ENCODE measurements around the gene RSKR. TPM values are rescaled to one million over a fixed set of nuclear protein-coding genes. Genes with fewer than 3 reads are reported as not detected.
A peak's percentile ranks its signal among the peaks of the same experiment; 100 is the strongest.

The RSKR gene
- total and polyA plus RNA-seq, 2 donors (not counting 1 experiment from before 2014, with no cell fraction given) = 20.3 to 31.9 TPM

DNA sequence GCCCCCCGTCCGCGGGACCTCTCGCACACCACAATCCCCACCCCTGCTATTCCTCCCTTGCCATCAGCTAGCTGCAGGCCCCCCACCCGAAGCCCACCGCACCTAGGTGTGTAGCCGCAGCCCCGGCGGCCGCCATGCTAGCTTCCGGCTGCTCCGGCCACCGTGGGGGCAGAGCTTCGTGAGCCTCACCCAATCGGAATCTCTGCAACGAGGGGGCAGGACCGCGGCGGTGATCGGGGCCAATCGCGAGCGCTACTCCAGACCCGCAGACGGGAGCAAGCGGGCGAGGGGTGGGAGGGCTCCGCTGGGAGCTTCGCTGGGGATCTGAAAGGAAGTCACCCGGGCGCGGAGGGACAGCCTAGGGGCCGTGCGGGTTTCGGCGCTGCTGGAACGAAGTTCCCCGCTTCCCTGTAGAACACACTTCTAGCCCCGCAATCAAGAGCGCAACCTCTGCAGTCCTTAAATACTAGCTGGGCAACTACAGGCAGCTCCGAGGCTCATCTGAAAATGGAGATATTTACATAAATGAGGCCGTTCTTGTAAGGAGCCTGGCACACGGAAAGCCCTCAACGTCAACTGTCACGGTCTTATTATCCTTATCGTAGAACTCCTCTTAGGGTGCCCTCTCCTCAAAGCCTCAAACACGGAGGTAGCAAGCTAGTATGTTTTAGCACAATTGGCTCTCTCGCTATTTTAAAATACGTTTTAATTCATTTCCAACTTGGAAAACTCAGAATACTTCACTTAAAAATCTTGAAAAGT, 42.4 kb downstream of the RSKR start, which contains the start of gene PIGS:
Gene PIGS (minus strand): TSS at position 164 of the 762 bp plus-strand sequence. CDS start 28 bp downstream, at position 136.
- POLR2A ChIA-PET = interaction anchor here (0.6 to 2.3 kb wide), 7 partner anchors 20 to 380 kb away, joined by 3 to 14 read pairs (median 6); partner anchors contain the start of genes BLTP2, PHF12 and UNC119

More for the DNA sequence above, 42.4 kb downstream of the RSKR start, which contains the start of gene PIGS:
- peaks cover 13% of the 10 kb centered on the region for H4K20me1 ChIP-seq (ENCODE audit: control insufficient read depth, insufficient read depth, low read length, poor library complexity, severe bottlenecking)
- peak within 1 kb of the TSS; percentile 95 for H2AFZ ChIP-seq (ENCODE audit: insufficient read depth, low read depth, low read length, poor library complexity, severe bottlenecking)
- peak within 1 kb of the TSS; percentile 87 for H3K4me2 ChIP-seq (replicated peaks; ENCODE audit: low read depth, low read length, poor library complexity, severe bottlenecking)
- no peaks in the 10 kb centered on the region for H3K27me3 ChIP-seq (replicated peaks in 1 of 4; ENCODE audit: control extremely low read depth in 1 of 4, control insufficient read depth in 3 of 4, insufficient read depth in 4 of 4, low read length in 3 of 4)
- ATAC-seq (ENCODE audit: low read depth) (peak; percentile 96), DNase-seq (peak; percentile 92)
- peaks cover 0 to 6% of the 10 kb centered on the region in 2 experiments for H3K36me3 ChIP-seq (replicated peaks in 1 of 2; ENCODE audit: control extremely low read depth in 1 of 2, control insufficient read depth in 1 of 2, extremely low read depth in 1 of 2, insufficient read depth in 2 of 2, low read length in 1 of 2)
- no peak for TF ChIP-seq EZH2 (IDR thresholded peaks at IDR 0.05; ENCODE audit: borderline replicate concordance, insufficient read depth, low read depth, low read length, poor library complexity, severe bottlenecking)
- TF ChIP-seq, protein P1, sequence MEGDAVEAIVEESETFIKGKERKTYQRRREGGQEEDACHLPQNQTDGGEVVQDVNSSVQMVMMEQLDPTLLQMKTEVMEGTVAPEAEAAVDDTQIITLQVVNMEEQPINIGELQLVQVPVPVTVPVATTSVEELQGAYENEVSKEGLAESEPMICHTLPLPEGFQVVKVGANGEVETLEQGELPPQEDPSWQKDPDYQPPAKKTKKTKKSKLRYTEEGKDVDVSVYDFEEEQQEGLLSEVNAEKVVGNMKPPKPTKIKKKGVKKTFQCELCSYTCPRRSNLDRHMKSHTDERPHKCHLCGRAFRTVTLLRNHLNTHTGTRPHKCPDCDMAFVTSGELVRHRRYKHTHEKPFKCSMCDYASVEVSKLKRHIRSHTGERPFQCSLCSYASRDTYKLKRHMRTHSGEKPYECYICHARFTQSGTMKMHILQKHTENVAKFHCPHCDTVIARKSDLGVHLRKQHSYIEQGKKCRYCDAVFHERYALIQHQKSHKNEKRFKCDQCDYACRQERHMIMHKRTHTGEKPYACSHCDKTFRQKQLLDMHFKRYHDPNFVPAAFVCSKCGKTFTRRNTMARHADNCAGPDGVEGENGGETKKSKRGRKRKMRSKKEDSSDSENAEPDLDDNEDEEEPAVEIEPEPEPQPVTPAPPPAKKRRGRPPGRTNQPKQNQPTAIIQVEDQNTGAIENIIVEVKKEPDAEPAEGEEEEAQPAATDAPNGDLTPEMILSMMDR (IDR thresholded peaks at IDR 0.05) = no peak
- peaks cover 44 to 63% of the 10 kb centered on the region in 2 donors for H3K4me1 ChIP-seq (ENCODE audit: control insufficient read depth in 2 of 2, insufficient read depth in 2 of 2, low read length in 2 of 2)
- CTCF ChIA-PET = interaction anchor here (0.7 to 3.3 kb wide), 9 partner anchors 10 to 156 kb away, joined by 3 to 31 read pairs (median 4); no protein-coding TSS in a partner anchor
- H3K9me3 ChIP-seq (ENCODE audit: control extremely low read depth in 1 of 3, control insufficient read depth in 2 of 3, insufficient read depth in 1 of 3, low read length in 2 of 3) = no peaks in the 10 kb centered on the region
- Mint-ChIP-seq H3K4me3 (peak within 1 kb of the TSS; percentile 95), H3K4me1 (peaks cover 60% of the 10 kb centered on the region), H3K27ac (peak within 1 kb of the TSS; percentile 93), H3K9me3 (ENCODE audit: insufficient read depth) (no peaks in the 10 kb centered on the region), H3K27me3 (no peaks in the 10 kb centered on the region)
- H3K27ac ChIP-seq (ENCODE audit: low read length in 2 of 2) = peak within 1 kb of the TSS; percentile 74 to 80
- H3K79me2 ChIP-seq (ENCODE audit: control insufficient read depth, insufficient read depth, low read length) = peaks cover 64% of the 10 kb centered on the region
- 1% methylated on average over 39 of the region's 49 CpGs for WGBS (ENCODE audit: insufficient coverage)
- peak within 1 kb of the TSS; percentile 94 for H3K9ac ChIP-seq (ENCODE audit: low read length)
- intact Hi-C loops (cut with micrococcal nuclease) = loop anchor here (1.0 to 10.0 kb wide), 4 partner anchors 19 to 234 kb away; partner anchors contain the start of genes IFT20, PROCA1, RAB34 and RPL23A
- peak within 1 kb of the TSS; percentile 69 to 99 (median 86) for H3K4me3 ChIP-seq (ENCODE audit: control extremely low read depth in 1 of 5, extremely low read depth in 1 of 5, insufficient read depth in 1 of 5, low read depth in 2 of 5, low read length in 4 of 5)

Data from B cell (primary cell).